Hepatocyte (in vitro differentiated cells): Measurements from ENCODE around the gene OLFM2. TPM values are rescaled to one million over a fixed set of nuclear protein-coding genes. Genes with fewer than 3 reads are reported as not detected.

ENCODE experiments used
- DNase-seq: peaks from one replicate; pipeline ENCODE4 v3.0.0-alpha.2; 2016; ENCODE audit warnings: low spot score
- H2AFZ ChIP-seq: fragments of 200-600 bp; sonication (generic); 2 replicates; pipeline ENCODE4 v1.6.0; 2016; ENCODE audit warnings: antibody characterized with exemption, mild to moderate bottlenecking
- H3K27ac ChIP-seq: fragments of 200-600 bp; sonication (generic); 2 replicates; pipeline ENCODE4 v1.5.1; 2016; ENCODE audit warnings: mild to moderate bottlenecking
- H3K27me3 ChIP-seq: fragments of 200-600 bp; sonication (generic); 2 replicates; pipeline ENCODE4 v1.6.1; 2016
- H3K36me3 ChIP-seq: fragments of 200-600 bp; sonication (generic); replicated peaks from 2 replicates; pipeline ENCODE4 v1.5.1; 2016; ENCODE audit warnings: low read depth; ENCODE audit not compliant: insufficient read depth
- H3K4me1 ChIP-seq: fragments of 200-600 bp; sonication (generic); 2 replicates; pipeline ENCODE4 v1.5.1; 2016; ENCODE audit warnings: mild to moderate bottlenecking, moderate library complexity; ENCODE audit not compliant: insufficient read depth
- H3K4me2 ChIP-seq: fragments of 200-600 bp; sonication (generic); 2 replicates; pipeline ENCODE4 v1.6.0; 2016
- H3K4me3 ChIP-seq: fragments of 200-600 bp; sonication (generic); 2 replicates; pipeline ENCODE4 v1.5.1; 2016; ENCODE audit warnings: mild to moderate bottlenecking
- H3K79me2 ChIP-seq: fragments of 200-600 bp; sonication (generic); 2 replicates; pipeline ENCODE4 v1.6.0; 2017; ENCODE audit warnings: mild to moderate bottlenecking
- H3K9me2 ChIP-seq: fragments of 200-600 bp; sonication (generic); replicated peaks from 2 replicates; pipeline ENCODE4 v1.6.0; 2017; ENCODE audit warnings: mild to moderate bottlenecking; ENCODE audit not compliant: insufficient read depth
- H3K9me3 ChIP-seq: fragments of 200-600 bp; sonication (generic); 2 replicates; pipeline ENCODE4 v1.5.1; 2016; ENCODE audit warnings: low read depth, mild to moderate bottlenecking
- H4K20me1 ChIP-seq: fragments of 200-600 bp; sonication (generic); 2 replicates; pipeline ENCODE4 v1.6.0; 2016; ENCODE audit warnings: mild to moderate bottlenecking; ENCODE audit not compliant: insufficient read depth, poor library complexity, severe bottlenecking
- CTCF ChIP-seq: fragments of 200-600 bp; sonication (generic); IDR thresholded peaks from 2 replicates; pipeline ENCODE4 v1.5.1; 2016; ENCODE audit warnings: antibody characterized with exemption, mild to moderate bottlenecking; ENCODE audit not compliant: poor library complexity
- EZH2 ChIP-seq: fragments of 200-600 bp; sonication (generic); IDR thresholded peaks from 2 replicates; pipeline ENCODE4 v1.6.1; 2016; ENCODE audit warnings: antibody characterized with exemption, mild to moderate bottlenecking, borderline replicate concordance
- EZH2phosphoT487 ChIP-seq: fragments of 200-600 bp; sonication (generic); IDR thresholded peaks from one replicate; pipeline ENCODE4 v1.6.1; 2018; ENCODE audit warnings: antibody characterized with exemption, mild to moderate bottlenecking, low read depth, moderate library complexity; ENCODE audit not compliant: unreplicated experiment, severe bottlenecking
- WGBS: methylation state at CpG from one replicate; pipeline ENCODE4 v1.1.6; 2016; ENCODE audit warnings: low lambda C conversion rate; ENCODE audit errors: missing lambda C conversion rate; 5-methylcytosine and 5-hydroxymethylcytosine counted together
- polyA plus RNA-seq: library from polyadenylated mRNA; unstranded; fragments of >200 nt; fragmentation: Nextera tagmentation; extraction: Ambion mirVana; gene quantifications from 2 replicates; pipeline ENCODE4 v1.2.1, GENCODE V29; 2016
- total RNA-seq: library from RNA; depleted of rRNA; stranded (reverse); fragments of >200 nt; gene quantifications from 2 replicates; pipeline ENCODE4 v1.2.3, GENCODE V29; 2014

The OLFM2 gene
- total and polyA plus RNA-seq, 2 experiments from 2014 or later = 33.1 to 36.5 TPM

GRCh38 chr19:9912551-9913236 lies 23.6 kb downstream of the OLFM2 start:
- no peaks in the 10 kb centered on the region for H3K9me2 ChIP-seq
- no peaks in the 10 kb centered on the region for H3K36me3 ChIP-seq
- H3K4me3 ChIP-seq = peak overlapping the region; percentile 64
- TF ChIP-seq CTCF (no peak), EZH2 (no peak)
- H3K27me3 ChIP-seq = peaks cover 28% of the 10 kb centered on the region
- 42% methylated on average over 23 of the region's 24 CpGs for WGBS
- no peak for DNase-seq
- H2AFZ ChIP-seq = no peak overlapping the region
- H3K4me1 ChIP-seq = peaks cover 6% of the 10 kb centered on the region
- H4K20me1 ChIP-seq = peaks cover 10% of the 10 kb centered on the region
- no peak overlapping the region for H3K27ac ChIP-seq
- H3K9me3 ChIP-seq = no peaks in the 10 kb centered on the region
- no peaks in the 10 kb centered on the region for H3K79me2 ChIP-seq
- peak overlapping the region; percentile 100 for H3K4me2 ChIP-seq

GRCh38 chr19:9911524-9912185 lies 24.7 kb downstream of the OLFM2 start:
- Histone ChIP-seq H3K36me3 (no peaks in the 10 kb centered on the region), H3K79me2 (no peaks in the 10 kb centered on the region), H2AFZ (no peak overlapping the region), H3K4me2 (no peak overlapping the region), H3K9me2 (no peaks in the 10 kb centered on the region), H3K4me1 (peaks cover 6% of the 10 kb centered on the region), H4K20me1 (peaks cover 10% of the 10 kb centered on the region), H3K27me3 (peaks cover 28% of the 10 kb centered on the region), H3K9me3 (no peaks in the 10 kb centered on the region), H3K4me3 (no peak overlapping the region), H3K27ac (no peak overlapping the region)
- no peak for DNase-seq
- WGBS = 79% methylated on average over 6 of the region's 6 CpGs
- TF ChIP-seq EZH2 (no peak), CTCF (no peak), EZH2phosphoT487 (no peak)

- Histone ChIP-seq H3K27ac (no peak overlapping the region), H2AFZ (no peak overlapping the region), H3K9me2 (no peaks in the 10 kb centered on the region), H3K9me3 (no peaks in the 10 kb centered on the region), H4K20me1 (peaks cover 10% of the 10 kb centered on the region), H3K4me3 (no peak overlapping the region), H3K4me1 (peaks cover 6% of the 10 kb centered on the region), H3K4me2 (no peak overlapping the region), H3K36me3 (no peaks in the 10 kb centered on the region), H3K79me2 (no peaks in the 10 kb centered on the region), H3K27me3 (peaks cover 28% of the 10 kb centered on the region)
- 96% methylated on average over 1 of the region's 1 CpG for WGBS
- no peak for DNase-seq
- TF ChIP-seq CTCF (no peak), EZH2phosphoT487 (no peak)
Observed at GRCh38 chr19:9910625-9911024, 25.7 kb downstream of the OLFM2 start.
